H9 (cell line): ENCODE results near the gene RAB43. TPM values are rescaled to one million over a fixed set of nuclear protein-coding genes. Genes with fewer than 3 reads are reported as not detected.

Experiments
- DNase-seq: peaks from one replicate; pipeline ENCODE4 v3.0.0-alpha.2; 2017
- H2AFZ ChIP-seq: one replicate; pipeline ENCODE4 v1.6.1; 2013; ENCODE audit warnings: mild to moderate bottlenecking, low read length, control low read depth, moderate library complexity
- H2AK5ac ChIP-seq: 2 replicates; pipeline ENCODE4 v1.6.1; 2013; ENCODE audit warnings: low read length, control low read depth, mixed read lengths; ENCODE audit not compliant: insufficient read length
- H2BK120ac ChIP-seq: one replicate; pipeline ENCODE4 v1.6.1; 2013; ENCODE audit warnings: low read depth, mild to moderate bottlenecking, low read length, control low read depth, inconsistent platforms; ENCODE audit not compliant: poor library complexity, severe bottlenecking
- H2BK12ac ChIP-seq: 2 replicates; pipeline ENCODE4 v1.6.1; 2013; ENCODE audit warnings: low read length, control low read depth, mixed read lengths, low read depth; ENCODE audit not compliant: insufficient read length
- H2BK15ac ChIP-seq: 2 replicates; pipeline ENCODE4 v1.6.1; 2013; ENCODE audit warnings: low read depth, low read length, control low read depth
- H2BK20ac ChIP-seq: one replicate; pipeline ENCODE4 v1.6.1; 2013; ENCODE audit warnings: low read depth, mild to moderate bottlenecking, low read length, control low read depth, inconsistent platforms; ENCODE audit not compliant: poor library complexity, severe bottlenecking
- H2BK5ac ChIP-seq: 2 replicates; pipeline ENCODE4 v1.6.1; 2013; ENCODE audit warnings: low read length, control low read depth, mixed read lengths; ENCODE audit not compliant: insufficient read length
- H3K14ac ChIP-seq: 2 replicates; pipeline ENCODE4 v1.6.1; 2013; ENCODE audit warnings: low read length, control low read depth; ENCODE audit not compliant: insufficient read depth
- H3K18ac ChIP-seq: 2 replicates; pipeline ENCODE4 v1.6.1; 2013; ENCODE audit warnings: low read depth, mild to moderate bottlenecking, mixed read lengths, low read length, control low read depth; ENCODE audit not compliant: insufficient read length
- H3K23ac ChIP-seq: 2 replicates; pipeline ENCODE4 v1.6.1; 2013; ENCODE audit warnings: low read length, control low read depth, mixed read lengths, low read depth; ENCODE audit not compliant: insufficient read length
- H3K23me2 ChIP-seq: 2 replicates; pipeline ENCODE4 v1.6.1; 2013; ENCODE audit warnings: low read depth, mild to moderate bottlenecking, mixed read lengths, low read length, control low read depth; ENCODE audit not compliant: insufficient read length, poor library complexity, severe bottlenecking
- H3K27ac ChIP-seq: 2 replicates; pipeline ENCODE4 v1.5.1; 2013; ENCODE audit warnings: low read length, control low read depth, mixed read lengths, low read depth; ENCODE audit not compliant: insufficient read length
- H3K27me3 ChIP-seq: 2 replicates; pipeline ENCODE4 v1.6.1; 2013; ENCODE audit warnings: low read length, control low read depth, inconsistent platforms; ENCODE audit not compliant: insufficient read depth
- H3K4ac ChIP-seq: 2 replicates; pipeline ENCODE4 v1.6.1; 2013; ENCODE audit warnings: low read depth, mild to moderate bottlenecking, control low read depth, inconsistent platforms, low read length, moderate library complexity
- H3K4me1 ChIP-seq: 2 replicates; pipeline ENCODE4 v1.6.1; 2013; ENCODE audit warnings: low read length, control low read depth, inconsistent platforms; ENCODE audit not compliant: insufficient read depth
- H3K4me2 ChIP-seq: 2 replicates; pipeline ENCODE4 v1.6.1; 2013; ENCODE audit warnings: low read length, control low read depth, mixed read lengths; ENCODE audit not compliant: insufficient read length, insufficient read depth
- H3K56ac ChIP-seq: 2 replicates; pipeline ENCODE4 v1.6.1; 2013; ENCODE audit warnings: low read depth, mild to moderate bottlenecking, mixed read lengths, low read length, control low read depth; ENCODE audit not compliant: insufficient read length
- H3K79me1 ChIP-seq: 2 replicates; pipeline ENCODE4 v1.6.1; 2013; ENCODE audit warnings: low read depth, mild to moderate bottlenecking, moderate library complexity, low read length, control low read depth, inconsistent platforms; ENCODE audit not compliant: insufficient read depth, poor library complexity, severe bottlenecking
- H3K79me2 ChIP-seq: 2 replicates; pipeline ENCODE4 v1.6.1; 2013; ENCODE audit warnings: low read length, control low read depth, inconsistent platforms; ENCODE audit not compliant: insufficient read depth
- H3K9ac ChIP-seq: 2 replicates; pipeline ENCODE4 v1.6.1; 2013; ENCODE audit warnings: low read length, control low read depth, mixed read lengths; ENCODE audit not compliant: insufficient read length; ENCODE audit errors: extremely low read depth
- H3K9me3 ChIP-seq: one replicate; pipeline ENCODE4 v1.6.1; 2013; ENCODE audit warnings: low read depth, low read length, inconsistent platforms; ENCODE audit not compliant: control insufficient read depth
- H3T11ph ChIP-seq: one replicate; pipeline ENCODE4 v1.6.1; 2013; ENCODE audit warnings: mild to moderate bottlenecking, low read length, control low read depth, inconsistent platforms
- H4K20me1 ChIP-seq: one replicate; pipeline ENCODE4 v1.6.1; 2013; ENCODE audit not compliant: control insufficient read depth, insufficient read length, insufficient read depth
- H4K5ac ChIP-seq: 2 replicates; pipeline ENCODE4 v1.6.1; 2013; ENCODE audit warnings: low read depth, mild to moderate bottlenecking, mixed read lengths, low read length, control low read depth; ENCODE audit not compliant: insufficient read length
- H4K8ac ChIP-seq: replicated peaks from 2 replicates; pipeline ENCODE4 v1.6.1; 2013; ENCODE audit warnings: low read length, control low read depth, mixed read lengths, low read depth; ENCODE audit not compliant: insufficient read length
- H4K91ac ChIP-seq: 2 replicates; pipeline ENCODE4 v1.6.1; 2013; ENCODE audit warnings: low read depth, mild to moderate bottlenecking, moderate library complexity, mixed read lengths, low read length, control low read depth; ENCODE audit not compliant: insufficient read length
- H3K27ac Mint-ChIP-seq, 3 experiments: 2 replicates in 2 of 3; 3 replicates in 1 of 3; pipeline ENCODE4 v1.8.0; 2020 to 2021; ENCODE audit warnings: mixed read lengths in 3 of 3, mild to moderate bottlenecking in 1 of 3, moderate library complexity in 1 of 3
- H3K27me3 Mint-ChIP-seq: 2 replicates; pipeline ENCODE4 v1.8.0; 2021; ENCODE audit warnings: low read depth, mild to moderate bottlenecking, moderate library complexity, mixed read lengths
- H3K36me3 Mint-ChIP-seq, 3 experiments: 2 replicates in 2 of 3; 3 replicates in 1 of 3; pipeline ENCODE4 v1.8.0; 2020 to 2021; ENCODE audit warnings: low read depth in 3 of 3, mixed read lengths in 3 of 3; ENCODE audit not compliant: insufficient read depth in 1 of 3
- H3K4me1 Mint-ChIP-seq, 2 experiments: 2 replicates each; pipeline ENCODE4 v1.8.0; 2020; ENCODE audit warnings: mixed read lengths in 2 of 2
- H3K4me3 Mint-ChIP-seq, 2 experiments: 2 replicates in 1 of 2; 3 replicates in 1 of 2; pipeline ENCODE4 v1.8.0; 2020 to 2021; ENCODE audit warnings: mild to moderate bottlenecking in 2 of 2, mixed read lengths in 2 of 2, moderate library complexity in 1 of 2
- H3K9me3 Mint-ChIP-seq, 2 experiments: 2 replicates in 1 of 2; 3 replicates in 1 of 2; pipeline ENCODE4 v1.8.0; 2020; ENCODE audit warnings: mild to moderate bottlenecking in 2 of 2, mixed read lengths in 2 of 2, moderate library complexity in 1 of 2
- WGBS: extraction: QIAGEN DNeasy Blood & Tissue Kit; methylation state at CpG from one replicate; pipeline ENCODE4 v1.1.7; 2013; ENCODE audit warnings: missing lambda C conversion rate, low lambda C conversion rate, mixed read lengths; ENCODE audit not compliant: insufficient read length; ENCODE audit errors: extremely low coverage; 5-methylcytosine and 5-hydroxymethylcytosine counted together
- total RNA-seq: library from RNA; stranded (reverse); gene quantifications from 2 replicates; pipeline ENCODE4 v1.2.1, GENCODE V29; 2021
- TF ChIP-seq, protein P1 (sequence below): fragments of 200-600 bp; sonication (generic); conservative IDR thresholded peaks from 3 replicates; pipeline ENCODE4 v1.8.0; 2021; ENCODE audit warnings: antibody characterized with exemption, mild to moderate bottlenecking

The RAB43 gene
- total RNA-seq, 1 experiment from 2014 or later, result 13.6 TPM

DNA sequence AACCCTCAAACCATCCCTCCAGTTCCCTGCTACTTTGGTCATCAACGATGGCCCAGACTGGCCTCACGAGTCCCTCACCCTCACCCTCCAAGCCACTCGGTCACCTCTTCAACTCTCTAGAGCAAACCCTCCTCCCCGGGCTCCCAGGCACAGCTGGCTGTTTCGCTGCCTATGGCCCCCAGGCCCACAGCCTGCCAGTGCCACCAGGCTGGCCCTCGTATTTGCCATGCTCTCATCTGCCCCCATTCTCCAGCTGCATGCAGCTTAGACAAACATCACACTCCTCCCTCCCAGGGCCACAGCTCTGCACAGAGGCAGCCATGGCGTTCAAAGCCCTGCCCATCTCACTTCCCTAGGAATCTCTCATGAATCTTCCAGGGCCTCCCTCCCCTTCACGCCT, 13.8 kb downstream of the RAB43 start:
- H2BK15ac ChIP-seq, result no peak overlapping the region
- no peak overlapping the region for H2BK20ac ChIP-seq
- H3K27ac ChIP-seq, result no peak overlapping the region
- no peak overlapping the region for H2BK5ac ChIP-seq
- no peak overlapping the region for H2BK12ac ChIP-seq
- no peaks in the 10 kb centered on the region for H3K79me1 ChIP-seq
- no peaks in the 10 kb centered on the region for H4K20me1 ChIP-seq
- TF ChIP-seq, protein P1, sequence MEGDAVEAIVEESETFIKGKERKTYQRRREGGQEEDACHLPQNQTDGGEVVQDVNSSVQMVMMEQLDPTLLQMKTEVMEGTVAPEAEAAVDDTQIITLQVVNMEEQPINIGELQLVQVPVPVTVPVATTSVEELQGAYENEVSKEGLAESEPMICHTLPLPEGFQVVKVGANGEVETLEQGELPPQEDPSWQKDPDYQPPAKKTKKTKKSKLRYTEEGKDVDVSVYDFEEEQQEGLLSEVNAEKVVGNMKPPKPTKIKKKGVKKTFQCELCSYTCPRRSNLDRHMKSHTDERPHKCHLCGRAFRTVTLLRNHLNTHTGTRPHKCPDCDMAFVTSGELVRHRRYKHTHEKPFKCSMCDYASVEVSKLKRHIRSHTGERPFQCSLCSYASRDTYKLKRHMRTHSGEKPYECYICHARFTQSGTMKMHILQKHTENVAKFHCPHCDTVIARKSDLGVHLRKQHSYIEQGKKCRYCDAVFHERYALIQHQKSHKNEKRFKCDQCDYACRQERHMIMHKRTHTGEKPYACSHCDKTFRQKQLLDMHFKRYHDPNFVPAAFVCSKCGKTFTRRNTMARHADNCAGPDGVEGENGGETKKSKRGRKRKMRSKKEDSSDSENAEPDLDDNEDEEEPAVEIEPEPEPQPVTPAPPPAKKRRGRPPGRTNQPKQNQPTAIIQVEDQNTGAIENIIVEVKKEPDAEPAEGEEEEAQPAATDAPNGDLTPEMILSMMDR, result no peak
- no peak overlapping the region for H3K4me2 ChIP-seq
- no peak overlapping the region for H3K18ac ChIP-seq
- H3K27ac Mint-ChIP-seq, result peak overlapping the region; percentile 28 to 90 (median 56); a peak in 6 of 7 replicates
- no peaks in the 10 kb centered on the region for H3K9me3 ChIP-seq
- no peaks in the 10 kb centered on the region; a peak in 1 of 4 replicates for H3K4me1 Mint-ChIP-seq
- H3K27me3 ChIP-seq, result no peaks in the 10 kb centered on the region
- no peak overlapping the region for H4K91ac ChIP-seq
- H3K56ac ChIP-seq, result no peak overlapping the region
- H3K4me1 ChIP-seq, result no peaks in the 10 kb centered on the region
- no peak overlapping the region for H2BK120ac ChIP-seq
- no peak overlapping the region for H4K8ac ChIP-seq
- H2AK5ac ChIP-seq, result no peak overlapping the region
- no peak overlapping the region for H3T11ph ChIP-seq
- H3K4me3 Mint-ChIP-seq, result no peak overlapping the region
- DNase-seq, result no peak
- WGBS, result no CpG with 5 or more reads among the region's 8 CpGs
- no peak overlapping the region for H2AFZ ChIP-seq
- H3K79me2 ChIP-seq, result peaks cover 2% of the 10 kb centered on the region; the same call in 1 of the 2 replicates
- no peak overlapping the region for H3K9ac ChIP-seq
- peaks cover 4 to 9% (median 6%) of the 10 kb centered on the region in 3 experiments; a peak in 5 of 7 replicates for H3K36me3 Mint-ChIP-seq
- H3K4ac ChIP-seq, result no peak overlapping the region
- H3K23me2 ChIP-seq, result no peaks in the 10 kb centered on the region
- no peaks in the 10 kb centered on the region for H3K27me3 Mint-ChIP-seq
- no peak overlapping the region for H3K23ac ChIP-seq
- H3K9me3 Mint-ChIP-seq, result no peaks in the 10 kb centered on the region
- no peak overlapping the region for H4K5ac ChIP-seq
- no peak overlapping the region for H3K14ac ChIP-seq
